Activated CD4-positive, CD25-positive, alpha-beta regulatory T cell (primary cell): Measurements from ENCODE around the gene RIPOR2.

Source experiments
- DNase-seq, 4 experiments: peaks; one replicate each; lab custom pipeline; 2025; lab: John Stamatoyannopoulos, UW

RIPOR2 gene

DNA sequence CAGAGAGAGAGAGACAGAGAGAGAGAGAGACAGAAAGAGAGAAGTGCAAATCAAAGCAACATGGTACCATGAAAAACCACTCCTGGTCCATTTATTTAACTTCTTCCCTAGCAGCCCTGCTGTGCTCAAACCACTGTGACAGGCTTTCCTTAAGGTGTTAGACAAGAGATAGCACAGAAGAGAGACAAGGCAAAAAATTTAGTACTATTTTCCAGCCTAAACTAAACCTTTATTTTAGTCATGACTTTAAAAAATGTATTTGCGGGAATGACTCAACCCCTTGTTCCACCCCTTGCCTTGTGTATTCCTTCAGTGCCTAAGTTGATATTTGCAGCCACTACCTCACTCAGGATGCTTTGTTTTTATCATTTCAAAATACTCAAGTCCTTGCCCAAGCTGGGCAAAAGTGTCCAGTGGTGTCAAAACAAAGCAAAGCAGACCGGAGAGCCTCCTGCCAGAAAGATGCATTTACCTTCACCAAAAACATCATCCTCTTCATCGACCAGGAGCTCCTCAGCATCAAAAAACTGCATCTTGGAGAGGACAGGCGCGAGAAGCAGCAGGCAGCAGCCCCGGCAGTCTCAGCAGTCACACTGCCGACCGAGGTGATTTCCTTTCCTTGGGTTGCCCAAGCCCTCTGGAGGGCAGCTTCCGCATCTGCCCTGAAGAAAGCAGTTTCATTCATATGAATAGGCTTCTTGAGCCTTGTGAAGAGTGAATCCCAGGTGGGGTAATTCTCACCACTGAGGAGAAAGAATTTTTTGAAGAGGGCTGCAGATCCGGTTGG, at the start of gene RIPOR2:
Gene RIPOR2, minus strand, starts transcription at position 595 of the 787 bp plus-strand sequence. Its CDS starts 62 bp downstream, at position 533.
- DNase-seq, result peak in 3 of 4 experiments; percentile 20 to 60 (median 57)

DNA sequence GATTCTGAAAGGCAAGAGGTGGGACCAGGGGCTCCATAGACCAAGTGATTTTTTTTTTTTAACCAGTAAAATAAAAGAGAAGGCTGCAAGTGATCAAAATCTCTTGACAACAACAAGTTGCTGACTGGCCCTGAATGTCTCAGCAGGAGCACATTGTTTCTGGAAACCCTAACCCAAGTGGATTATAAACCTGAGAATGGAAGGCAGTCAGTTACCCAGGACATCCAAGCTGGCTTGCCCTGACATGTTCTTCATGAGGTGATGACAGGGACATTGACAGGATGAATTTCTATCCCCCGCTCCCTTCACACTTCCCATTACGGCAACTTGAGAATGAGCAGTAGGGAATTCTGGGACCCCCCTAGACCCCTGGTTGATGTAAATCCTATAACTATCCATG, 49.6 kb upstream of the RIPOR2 start:
- DNase-seq, result no peak

DNA sequence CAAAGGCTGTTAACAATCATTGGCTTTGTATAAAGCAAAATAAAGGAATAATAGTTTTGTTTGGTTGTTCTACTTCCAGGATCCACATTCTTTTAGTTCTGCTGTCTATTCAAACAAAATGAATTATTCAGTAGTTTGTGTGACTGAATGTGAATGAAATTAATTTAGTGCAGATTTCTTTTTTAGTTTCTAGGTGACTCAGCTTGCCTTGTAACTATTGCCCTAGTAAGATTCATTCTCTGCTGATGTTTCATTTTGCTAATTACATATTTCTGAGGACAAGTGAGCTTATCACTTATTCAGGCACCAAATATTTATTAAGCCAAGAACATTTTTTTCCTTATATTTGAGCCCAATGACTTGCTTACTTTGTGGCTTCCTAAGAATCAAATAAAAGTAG, 46.5 kb upstream of the RIPOR2 start:
- DNase-seq, result no peak

GRCh38 chr6:24981386-24981760, 45.6 kb upstream of the RIPOR2 start:
- DNase-seq, result no peak

- no peak for DNase-seq
Observed at GRCh38 chr6:24980507-24981385, 45.0 kb upstream of the RIPOR2 start.

DNA sequence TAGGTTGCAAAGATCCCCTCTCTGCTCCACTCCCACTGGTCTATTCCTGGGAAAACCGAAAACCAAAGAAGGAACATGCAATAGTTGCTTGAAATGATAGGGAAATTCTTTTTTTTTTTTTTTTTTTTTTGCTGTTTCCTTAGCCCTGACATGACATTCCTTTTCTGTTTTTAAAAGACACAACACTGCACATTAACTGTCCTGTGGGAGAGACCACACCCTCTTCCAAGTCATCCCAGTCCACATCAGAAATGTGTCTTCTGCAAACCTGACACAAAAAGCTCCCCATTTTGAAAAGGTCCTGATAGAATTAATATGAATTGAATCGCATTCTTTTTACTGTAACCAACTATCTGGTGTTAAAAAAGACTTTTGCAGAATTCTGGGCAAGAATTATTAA, 43.4 kb upstream of the RIPOR2 start:
- DNase-seq, result no peak

GRCh38 chr6:24974182-24975171, 38.7 kb upstream of the RIPOR2 start:
- DNase-seq, result peak in 1 of 4 experiments; percentile 4

- DNase-seq, result no peak
Observed at GRCh38 chr6:24972311-24972958, 36.7 kb upstream of the RIPOR2 start.

DNA sequence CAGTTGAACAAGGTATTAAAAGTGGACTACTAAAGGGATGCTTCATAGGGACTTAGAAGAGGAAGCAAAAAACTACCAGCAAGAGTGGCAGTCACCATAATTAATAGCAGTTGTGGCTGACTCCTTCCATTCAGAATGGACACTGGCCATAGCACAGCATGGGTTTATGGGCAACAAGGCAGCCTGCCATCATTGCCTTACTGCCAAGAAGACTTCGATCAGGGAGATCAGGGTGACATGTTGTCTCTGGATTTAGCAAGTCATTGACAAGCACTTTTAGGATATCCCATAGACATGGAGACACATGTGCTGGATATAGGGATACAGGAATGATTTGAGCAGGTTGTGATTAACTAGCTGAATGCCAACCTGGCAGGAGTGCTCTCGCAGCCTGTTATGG, 35.3 kb upstream of the RIPOR2 start:
- DNase-seq, result no peak

DNA sequence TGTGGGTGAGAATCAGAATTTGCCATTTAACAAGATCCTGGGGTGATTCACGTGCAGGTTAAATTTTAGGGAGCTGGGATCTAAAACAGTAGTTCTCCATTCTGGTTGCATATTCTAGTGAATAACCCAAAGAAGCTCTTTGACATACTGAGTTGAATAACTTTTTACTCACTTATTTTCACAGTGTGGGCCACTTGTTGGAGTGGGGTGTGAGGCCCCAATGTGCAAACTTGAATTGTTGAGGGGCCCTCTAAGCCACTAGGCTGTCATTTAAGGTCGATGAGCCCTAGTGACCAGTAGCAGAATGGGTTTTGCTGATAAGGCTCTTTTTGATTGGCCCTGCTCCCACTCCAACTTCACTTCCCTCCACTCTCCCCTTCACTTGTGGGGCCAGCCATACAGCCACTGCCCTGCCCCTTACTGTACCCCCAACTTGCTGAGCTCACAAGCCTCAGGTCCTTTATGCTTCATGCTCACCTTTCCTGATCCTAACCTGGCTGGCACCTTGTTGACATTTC, 33.6 kb upstream of the RIPOR2 start:
- no peak for DNase-seq

- no peak for DNase-seq
Observed at GRCh38 chr6:24968783-24969182, 33.0 kb upstream of the RIPOR2 start.

GRCh38 chr6:24967211-24967610, 31.5 kb upstream of the RIPOR2 start:
- DNase-seq, result no peak

DNA sequence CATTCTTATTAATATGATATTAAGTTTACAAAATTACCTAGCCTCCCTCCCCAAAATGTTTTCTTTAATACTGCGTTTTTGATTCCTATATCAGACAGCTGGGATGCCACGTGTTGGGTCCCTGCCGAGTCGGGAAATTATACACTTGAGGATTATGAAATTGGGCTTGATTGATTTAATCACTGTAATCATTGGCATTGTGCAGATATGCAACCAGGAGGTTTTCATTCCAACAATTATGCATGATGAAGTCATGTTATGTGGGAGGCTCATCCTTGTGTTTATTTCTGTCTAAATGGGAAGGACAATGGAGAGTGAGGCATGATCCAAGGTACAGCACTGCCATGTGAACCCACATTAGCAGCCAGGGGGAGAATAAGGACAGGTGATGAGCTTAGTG, 30.6 kb upstream of the RIPOR2 start:
- no peak for DNase-seq

- no peak for DNase-seq
Observed at GRCh38 chr6:24963887-24964570, 28.3 kb upstream of the RIPOR2 start.

DNA sequence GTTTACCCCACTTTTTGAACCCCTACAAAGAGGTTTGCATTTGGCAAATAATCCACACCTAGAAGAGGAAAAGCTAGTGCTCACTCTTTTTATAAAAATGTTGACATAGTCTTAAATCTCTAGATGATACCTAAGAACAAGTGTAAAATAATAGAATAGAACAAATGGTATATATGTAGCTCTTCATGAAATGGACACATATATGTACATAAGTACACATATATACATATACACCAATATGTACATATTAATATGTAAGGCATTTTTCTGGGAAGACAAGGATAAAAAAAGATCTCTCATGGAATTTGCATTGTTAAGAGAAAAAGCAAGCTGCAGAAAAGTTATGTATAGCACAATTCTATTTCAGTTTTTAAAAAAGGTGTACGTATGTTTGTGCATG, 27.6 kb upstream of the RIPOR2 start:
- DNase-seq, result no peak

GRCh38 chr6:24961852-24962251, 26.1 kb upstream of the RIPOR2 start:
- no peak for DNase-seq

DNA sequence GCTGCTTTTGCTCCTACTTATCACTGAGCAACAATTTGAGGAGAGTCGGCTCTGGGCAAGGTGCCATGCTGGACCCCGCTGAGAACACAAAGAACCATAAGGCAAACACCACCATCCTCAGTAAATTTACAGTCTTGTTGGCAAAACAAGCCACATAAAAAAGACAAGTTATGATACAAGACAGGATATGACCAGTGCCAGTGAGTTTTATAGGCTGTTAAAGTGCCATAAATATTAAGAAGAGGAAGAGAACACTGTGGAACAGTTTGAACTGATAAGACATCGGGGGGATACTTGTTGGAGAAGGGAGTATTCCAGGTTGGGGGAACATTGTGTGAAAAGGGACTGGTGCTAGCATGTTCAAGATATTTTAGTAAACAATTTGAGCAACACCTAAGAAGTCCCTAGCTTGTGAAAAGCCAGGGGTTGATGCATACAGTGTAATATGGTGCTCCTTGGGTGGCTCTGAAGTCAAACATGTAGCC, 25.3 kb upstream of the RIPOR2 start:
- DNase-seq, result no peak

DNA sequence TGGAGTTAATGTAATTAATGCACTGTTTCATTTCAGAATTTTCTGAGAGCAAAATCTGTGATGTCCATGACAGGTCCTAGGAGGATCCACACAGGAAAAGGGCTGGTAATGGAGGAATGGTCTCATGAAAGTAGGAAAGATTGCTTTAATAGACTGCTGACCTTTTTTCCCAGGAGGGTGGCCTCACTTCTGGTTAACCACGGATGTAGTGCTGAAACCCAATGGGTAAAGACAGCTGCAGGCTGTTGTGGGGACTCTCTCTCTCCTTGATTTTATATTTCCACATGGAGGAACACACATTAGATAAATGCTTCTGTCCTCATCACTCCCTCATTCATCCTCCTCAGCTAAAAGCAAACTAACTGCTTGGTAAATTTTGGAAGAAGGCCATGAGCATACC, 23.6 kb upstream of the RIPOR2 start:
- DNase-seq, result no peak

GRCh38 chr6:24957199-24957598, 21.4 kb upstream of the RIPOR2 start:
- DNase-seq, result no peak

DNA sequence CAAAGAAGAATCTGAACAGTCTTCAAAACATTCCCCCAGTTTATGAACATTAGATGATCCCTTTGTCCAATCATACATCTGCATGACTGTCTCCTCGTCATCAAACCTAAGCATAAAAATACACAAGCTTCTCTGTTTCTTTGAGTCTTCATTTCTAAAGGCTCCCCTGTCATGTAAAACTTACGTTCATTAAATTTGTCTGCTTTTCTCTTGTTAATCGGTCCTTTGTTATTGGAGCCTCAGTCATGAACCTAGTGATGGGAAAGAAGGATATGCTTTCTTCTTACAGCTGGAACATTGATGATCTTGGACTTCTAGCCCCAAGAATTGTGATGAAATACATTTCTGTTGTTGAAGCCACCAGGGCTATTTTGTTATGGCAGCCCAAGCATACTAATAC, 18.0 kb upstream of the RIPOR2 start:
- no peak for DNase-seq
